Psoas muscle (tissue), 8 donors: Measurements from ENCODE around the gene BORCS6. TPM values are rescaled to one million over a fixed set of nuclear protein-coding genes. Genes with fewer than 3 reads are reported as not detected.

Experiments
- ATAC-seq, 4 donors: fragments of 200-7000 bp; cut with Tn5 transposase; one replicate each; pipeline ENCODE4 v1.9.1; 2020; ENCODE audit warnings: moderate library complexity in 3 of 4, mild to moderate bottlenecking in 2 of 4
- DNase-seq, 2 donors: peaks; one replicate each; pipeline ENCODE4 v3.0.0-alpha.2; 2020
- H3K27ac ChIP-seq: fragments of 200-600 bp; one replicate; pipeline ENCODE4 v1.8.0; 2022
- H3K27me3 ChIP-seq, 3 donors: fragments of 200-600 bp in 1 of 3; one replicate each; pipeline versions ENCODE4 v1.6.1 to v1.8.0; 2013 to 2022; ENCODE audit warnings: low read length in 2 of 3, mild to moderate bottlenecking in 2 of 3, moderate library complexity in 1 of 3; ENCODE audit not compliant: insufficient read depth in 3 of 3
- H3K36me3 ChIP-seq, 2 donors: fragments of 200-600 bp in 1 of 2; one replicate each; pipeline versions ENCODE4 v1.6.1 to v1.8.0; 2013 to 2022; ENCODE audit warnings: low read depth in 1 of 2, mild to moderate bottlenecking in 1 of 2, moderate library complexity in 1 of 2; ENCODE audit not compliant: insufficient read depth in 1 of 2
- H3K4me1 ChIP-seq: fragments of 200-600 bp; one replicate; pipeline ENCODE4 v1.8.0; 2022
- H3K4me3 ChIP-seq: fragments of 200-600 bp; one replicate; pipeline ENCODE4 v1.8.0; 2022; ENCODE audit warnings: mild to moderate bottlenecking
- H3K9me3 ChIP-seq: fragments of 200-600 bp; one replicate; pipeline ENCODE4 v1.8.0; 2022
- CTCF ChIP-seq: fragments of 200-600 bp; IDR thresholded peaks from one replicate; pipeline ENCODE4 v1.8.0; 2022; ENCODE audit warnings: antibody characterized with exemption
- WGBS, 3 donors: extraction: QIAGEN DNeasy Blood & Tissue Kit; methylation state at CpG; one replicate each; pipeline versions ENCODE4 v1.1.6 to v1.1.7; 2013; 5-methylcytosine and 5-hydroxymethylcytosine counted together
- intact Hi-C, 2 donors: fragments of 100-400 bp; cut with DNase I; formaldehyde crosslinking; loops; one replicate each; pipeline versions ENCODE4 v1.11.0 to v1.14.2; 2022
- polyA plus RNA-seq, 3 donors: library from polyadenylated mRNA; stranded (reverse); fragments of 200-250 nt; gene quantifications; one replicate each; pipeline ENCODE4 v1.2.3, GENCODE V29; 2013
- total RNA-seq, 4 donors: library from RNA; stranded (reverse); fragmentation: NEBNext Ultra II Directional in 2 of 4; extraction: Animal tissue kit (Norgen Biotek cat#: 25700) in 2 of 4; gene quantifications; one replicate each; pipeline versions ENCODE4 v1.2.1 to v1.2.4, GENCODE V29; 2021 to 2023
- donor health status: healthy with polysubstance abuse.
- donor health status: DM: no; HTN: no; CAD: no; lungs with moderate emphysema.
- donor health status: Bipolar disorder and iron deficiency.
- donor health status: healthy.
- donor health status: DM: yes; HTN: yes; CAD: no.
- donor health status: DM: no; HTN: no; CAD: no.
- donor health status: DM: no; HTN: no; CAD: no.
- donor health status: DM: yes; HTN: yes; CAD: no.

BORCS6 gene
- total and polyA plus RNA-seq, 7 donors: 8.8 to 19.3 (median 11.2) TPM

GRCh38 chr17:8225813-8226535 lies 36.0 kb upstream of the BORCS6 start:
- no peak for TF ChIP-seq CTCF
- Histone ChIP-seq H3K4me1 (peaks cover 15% of the 10 kb centered on the region), H3K36me3 (peaks cover 5 to 38% of the 10 kb centered on the region in 2 donors), H3K27me3 (no peaks in the 10 kb centered on the region), H3K4me3 (peak overlapping the region; percentile 55), H3K9me3 (no peaks in the 10 kb centered on the region), H3K27ac (peak overlapping the region; percentile 78)
- intact Hi-C loops: loop anchor here (2.0 to 5.0 kb wide), 3 partner anchors 21 to 89 kb away; partner anchors contain the start of gene TMEM107 (in 1 of the 2)
- WGBS, 3 donors: 49 to 55% (median 50%) methylated on average over 20 of the region's 20 CpGs
- ATAC-seq (no peak), DNase-seq (peak in 1 of 2 donors; percentile 31)

GRCh38 chr17:8224891-8225812 lies 35.2 kb upstream of the BORCS6 start:
- Histone ChIP-seq H3K27ac (peak overlapping the region; percentile 93), H3K4me1 (peaks cover 15% of the 10 kb centered on the region), H3K9me3 (no peaks in the 10 kb centered on the region), H3K36me3 (peaks cover 5 to 30% of the 10 kb centered on the region in 2 donors), H3K27me3 (no peaks in the 10 kb centered on the region), H3K4me3 (no peak overlapping the region)
- intact Hi-C loops: loop anchor here (5.0 kb wide), 3 partner anchors 48 to 743 kb away; partner anchors contain the start of genes POLR2A (in 1 of the 2), SLC35G6 (in 1 of the 2) and TMEM107 (in 1 of the 2)
- WGBS, 3 donors: 83 to 93% (median 85%) methylated on average over 26 of the region's 26 CpGs
- DNase-seq (no peak), ATAC-seq (no peak)
- TF ChIP-seq CTCF: no peak

- peak; percentile 9 for TF ChIP-seq CTCF
- peaks cover 15% of the 10 kb centered on the region for H3K4me1 ChIP-seq
- peaks cover 0 to 13% of the 10 kb centered on the region in 2 donors for H3K36me3 ChIP-seq
- H3K27me3 ChIP-seq: no peaks in the 10 kb centered on the region
- WGBS, 3 donors: 5 to 8% (median 5%) methylated on average over 24 to 27 of the region's 27 CpGs
- DNase-seq: peak; percentile 76 to 85
- intact Hi-C loops: loop anchor here in 1 of 2 donors (2.0 to 5.0 kb wide), 2 partner anchors 71 to 741 kb away; partner anchors contain the start of genes POLR2A, SLC25A35 and SLC35G6
- peak overlapping the region; percentile 93 for H3K27ac ChIP-seq
- H3K9me3 ChIP-seq: no peaks in the 10 kb centered on the region
- ATAC-seq: peak; percentile 26 to 38 (median 29)
- peak overlapping the region; percentile 88 for H3K4me3 ChIP-seq
Measured at GRCh38 chr17:8223356-8224126, 33.6 kb upstream of the BORCS6 start.
